Measurements from ENCODE around the gene PAK1. TPM values are rescaled to one million over a fixed set of nuclear protein-coding genes. Genes with fewer than 3 reads are reported as not detected.

PAK1 gene
- total and polyA plus RNA-seq, 2 of the 4 experiments (the other 2 are of a cell fraction), result 34.3 to 60.6 TPM

DNA sequence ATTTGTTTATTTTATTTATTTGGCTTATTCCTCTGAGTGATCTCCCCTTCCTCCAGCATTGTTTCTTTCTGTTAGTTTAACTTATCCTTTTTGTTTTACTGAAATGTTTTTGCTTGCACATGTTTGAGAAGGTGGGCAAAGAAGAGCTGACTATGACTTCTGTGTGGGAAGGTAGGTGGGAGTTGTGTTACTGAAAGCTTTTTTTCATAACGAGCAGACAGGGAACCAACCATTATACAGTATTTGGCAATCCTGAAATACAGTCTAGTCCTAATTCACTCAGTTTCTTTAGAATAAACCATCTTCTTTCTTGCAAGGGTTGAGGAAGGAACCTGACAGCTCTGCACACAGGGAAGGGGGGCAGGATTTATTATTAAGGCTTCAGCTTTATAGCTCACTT, 37.0 kb upstream of the PAK1 start:
- Histone ChIP-seq H2AFZ (replicated peaks; ENCODE audit: low read length, poor library complexity) (no peak overlapping the region), H3K56ac (ENCODE audit: extremely low read depth, insufficient read depth, low read length) (no peak overlapping the region), H2BK120ac (ENCODE audit: low read depth, low read length) (no peak overlapping the region), H3K9me3 (ENCODE audit: control insufficient read depth, insufficient read depth, low read length) (no peaks in the 10 kb centered on the region), H3K27me3 (ENCODE audit: control insufficient read depth, insufficient read depth, low read length) (peaks cover 9% of the 10 kb centered on the region), H3K4me2 (ENCODE audit: low read depth, low read length) (no peak overlapping the region), H3K4me3 (ENCODE audit: insufficient read depth, low read depth, low read length) (no peak overlapping the region), H2AK5ac (ENCODE audit: low read depth, low read length) (no peak overlapping the region), H3K9me1 (ENCODE audit: insufficient read depth, low read length) (no peaks in the 10 kb centered on the region), H3K79me1 (ENCODE audit: low read depth in 1 of 2, low read length in 2 of 2) (no peaks in the 10 kb centered on the region), H4K5ac (ENCODE audit: low read depth, low read length) (no peak overlapping the region), H4K20me1 (ENCODE audit: insufficient read depth, low read length) (no peaks in the 10 kb centered on the region), H2BK5ac (ENCODE audit: low read depth, low read length, poor library complexity, severe bottlenecking) (no peak overlapping the region), H3K36me3 (ENCODE audit: control insufficient read depth, insufficient read depth, low read length) (no peaks in the 10 kb centered on the region), H3K4me1 (ENCODE audit: control insufficient read depth, insufficient read depth, low read length) (no peaks in the 10 kb centered on the region), H2BK20ac (ENCODE audit: low read depth, low read length) (no peak overlapping the region), H3K9ac (ENCODE audit: low read depth, low read length) (no peak overlapping the region), H2AK9ac (replicated peaks; ENCODE audit: low read depth, low read length, poor library complexity) (no peak overlapping the region), H3K4ac (ENCODE audit: low read depth, low read length) (no peak overlapping the region), H4K8ac (ENCODE audit: low read depth in 2 of 2, low read length in 2 of 2) (no peak overlapping the region), H2BK15ac (ENCODE audit: low read depth, low read length) (no peak overlapping the region), H4K91ac (ENCODE audit: insufficient read depth, low read depth, low read length) (no peak overlapping the region), H3K18ac (ENCODE audit: low read depth, low read length) (no peak overlapping the region), H3K14ac (replicated peaks; ENCODE audit: low read depth, low read length) (no peak overlapping the region), H3K23ac (ENCODE audit: low read depth, low read length) (no peak overlapping the region), H3K27ac (ENCODE audit: insufficient read depth, low read length) (no peak overlapping the region)
- ATAC-seq (ENCODE audit: low read depth), result no peak
- dilution Hi-C loops (cut with HindIII; ENCODE audit: low sequenced_read_pairs, unreplicated experiment) (no loop called here), intact Hi-C loops (cut with micrococcal nuclease) (no loop called here), in situ Hi-C loops (cut with MboI; ENCODE audit: low sequenced_read_pairs) (no loop called here)
- DNase-seq, result no peak
- CTCF ChIA-PET, result no interaction called here
- BruUV-seq (replicated peaks), result no TSS peak
- TF ChIP-seq SMC3 (IDR thresholded peaks at IDR 0.05; ENCODE audit: low read depth, low read length), result no peak
- no peak for TF ChIP-seq MXI1 (IDR thresholded peaks at IDR 0.05; ENCODE audit: borderline replicate concordance, low read depth, low read length)
- POLR2A ChIA-PET (ENCODE audit: unreplicated experiment), result interaction anchor here (0.6 kb wide), 1 partner anchor 64 kb away, joined by 3 read pairs; no protein-coding TSS in a partner anchor
- no CpG with 5 or more reads among the region's 1 CpG for WGBS, 2 experiments (ENCODE audit: extremely low coverage in 2 of 2, insufficient read length in 1 of 2)

All from IMR-90 (cell line).